Left cardiac atrium (tissue), 4 donors: ENCODE measurements around the gene SLIT1. TPM values are rescaled to one million over a fixed set of nuclear protein-coding genes. Genes with fewer than 3 reads are reported as not detected.
A peak's percentile ranks its signal among the peaks of the same experiment; 100 is the strongest.

Experiments
- ATAC-seq, 2 donors: fragments of 200-7000 bp; cut with Tn5 transposase; one replicate each; pipeline ENCODE4 v1.9.1; 2020; ENCODE audit warnings: mild to moderate bottlenecking in 2 of 2, moderate library complexity in 2 of 2
- DNase-seq: peaks from one replicate; pipeline ENCODE4 v3.0.0-alpha.2; 2020
- intact Hi-C, 2 donors: fragments of 100-400 bp; cut with DNase I; formaldehyde crosslinking; loops; one replicate each; pipeline versions ENCODE4 v1.14.1 to v1.15.1; 2022 to 2023
- total RNA-seq, 2 donors: library from RNA; stranded (reverse); fragmentation: NEBNext Ultra II Directional; extraction: Animal tissue kit (Norgen Biotek cat#: 25700); gene quantifications; one replicate each; pipeline ENCODE4 v1.2.1, GENCODE V29; 2021
- donor health status: DM: no; HTN: yes; CAD: no.
- donor health status: DM: no; HTN: yes; CAD: no; lungs with severe emphysema.
- donor health status: DM: yes; HTN: yes; CAD: no.
- donor health status: Dilated cardiomyopathy.

SLIT1 gene
- total RNA-seq, 2 donors from 2014 or later: 0.24 to 0.31 TPM

DNA sequence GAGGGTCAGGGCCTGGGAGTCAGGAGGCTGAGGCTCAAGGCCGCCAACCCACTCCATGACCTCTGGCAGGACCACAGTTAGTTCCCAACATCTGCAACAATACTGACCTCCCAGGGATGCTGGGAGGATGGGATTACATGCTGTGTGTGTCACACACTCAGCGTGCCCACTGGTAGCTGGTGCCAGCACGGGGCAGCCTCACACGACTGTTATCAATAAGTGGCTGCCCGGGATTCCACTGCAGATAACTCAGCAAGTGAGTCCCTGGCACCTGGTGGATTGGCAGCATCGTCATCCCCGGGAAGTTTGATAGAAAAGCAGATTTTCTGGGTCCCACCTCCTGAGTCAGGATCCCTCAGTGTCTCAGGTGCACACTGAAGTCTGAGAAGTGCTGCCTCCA is 110.3 kb downstream of the SLIT1 start:
- DNase-seq (no peak), ATAC-seq (no peak)
- intact Hi-C loops: no loop called here

DNA sequence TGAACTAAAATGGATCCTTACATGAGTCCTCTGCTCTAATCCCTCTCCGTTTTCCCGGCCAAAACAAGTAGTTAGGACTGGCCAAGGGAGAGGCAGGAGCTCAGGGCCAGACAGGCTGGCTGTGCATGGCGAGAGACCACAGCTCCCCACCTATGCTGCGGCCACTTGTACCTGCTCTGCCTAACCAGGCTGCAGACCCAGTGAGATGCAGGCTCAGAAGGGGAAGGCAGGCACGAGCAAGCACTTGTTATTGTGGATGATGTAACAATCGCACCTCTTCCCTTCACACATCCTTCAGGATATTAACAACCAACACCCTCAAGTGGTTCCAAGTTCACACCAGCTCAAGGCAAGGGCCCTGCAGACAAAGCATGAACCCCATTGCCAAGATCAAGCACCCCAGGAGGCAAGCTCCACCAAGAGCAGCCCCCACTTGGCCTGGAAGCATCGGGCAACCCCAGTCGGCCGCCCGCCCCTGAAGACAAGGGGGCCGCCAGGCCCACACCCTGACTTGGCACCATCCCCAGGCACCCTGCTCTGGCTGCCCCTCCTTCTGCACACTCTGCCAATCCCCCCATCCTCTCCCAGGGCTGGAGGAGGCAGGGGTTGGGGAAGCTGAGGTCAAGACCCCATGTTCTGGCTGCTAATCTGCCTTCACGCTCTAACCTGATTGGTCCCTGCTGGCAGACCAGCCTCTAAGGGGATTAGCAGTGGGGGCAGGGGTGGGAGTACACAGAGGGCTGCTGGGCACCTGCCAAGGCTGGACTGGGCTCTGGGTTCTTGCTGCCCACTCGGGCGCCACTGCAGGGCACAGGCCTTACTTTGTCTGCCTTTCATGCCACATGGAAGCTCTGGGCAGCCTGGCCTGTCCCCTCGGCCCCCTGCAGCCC is 111.3 kb downstream of the SLIT1 start:
- intact Hi-C loops: loop anchor here in 1 of 2 donors (5.0 kb wide), 2 partner anchors 43 to 133 kb away; no protein-coding TSS in a partner anchor
- ATAC-seq (no peak), DNase-seq (no peak)

DNA sequence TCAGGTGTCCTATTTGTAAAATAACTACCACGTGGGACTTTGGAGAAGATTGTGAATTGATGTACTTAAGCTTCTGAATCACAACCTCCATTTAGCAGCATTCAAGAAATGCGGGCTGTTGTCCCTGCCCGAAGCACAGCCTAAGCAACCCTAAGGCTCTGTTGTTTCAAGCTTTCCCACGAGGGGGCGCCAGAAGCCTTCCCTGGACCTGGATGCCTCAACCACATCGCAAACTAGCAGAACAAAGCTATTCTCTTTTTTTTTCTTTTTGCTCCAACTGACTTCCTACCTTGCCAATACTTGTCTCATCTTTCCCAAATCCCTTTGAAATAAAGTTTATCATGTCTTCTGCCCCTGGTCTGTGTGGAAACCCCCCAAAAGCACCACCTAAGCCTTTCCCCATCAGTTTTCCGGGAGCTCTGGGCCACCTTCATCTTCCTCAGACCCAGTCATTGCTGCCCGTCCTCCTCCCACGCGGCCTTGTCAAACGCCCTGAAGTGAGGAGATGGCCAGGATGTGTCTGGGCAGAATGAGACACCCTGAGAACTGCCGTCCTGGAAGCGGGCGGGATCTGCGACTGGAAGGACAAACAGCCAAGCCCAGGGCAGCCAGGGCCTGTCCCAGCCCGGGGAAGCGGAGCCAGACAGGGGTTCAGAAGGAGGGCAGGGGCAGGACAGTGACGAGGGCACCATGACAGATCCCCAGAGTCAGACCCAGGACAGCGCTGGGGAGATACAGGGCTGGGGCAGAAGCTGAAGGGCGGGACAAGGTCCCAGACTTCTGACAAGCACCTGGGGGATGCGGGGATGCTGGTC is 112.7 kb downstream of the SLIT1 start:
- intact Hi-C loops: loop anchor here (1.0 to 5.0 kb wide), 4 partner anchors 44 to 137 kb away; no protein-coding TSS in a partner anchor
- peak; percentile 83 for ATAC-seq

DNA sequence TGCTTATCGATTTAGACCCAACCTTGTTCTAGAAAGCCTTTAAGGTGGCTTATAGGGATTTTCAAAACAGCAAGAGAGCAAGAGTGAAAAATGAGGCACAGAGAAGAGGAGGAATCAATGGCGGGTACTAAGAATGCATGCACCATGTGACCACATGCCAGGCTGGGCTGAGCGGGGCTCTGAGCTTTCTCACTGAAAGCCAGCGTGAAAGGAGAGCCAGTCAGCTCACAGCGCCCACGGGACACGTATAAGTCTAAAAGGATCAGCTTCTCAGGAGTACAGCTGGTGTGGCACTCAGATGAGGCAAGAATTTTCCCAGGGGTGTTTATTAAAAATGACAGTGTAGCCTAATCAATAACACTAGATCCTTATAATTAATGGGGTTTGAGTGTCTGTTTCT is 114.3 kb downstream of the SLIT1 start:
- no peak for ATAC-seq
- DNase-seq: no peak
- intact Hi-C loops: loop anchor here in 1 of 2 donors (5.0 kb wide), 2 partner anchors 46 to 136 kb away; no protein-coding TSS in a partner anchor

More for the DNA sequence above, 112.7 kb downstream of the SLIT1 start:
- DNase-seq: peak; percentile 80

DNA sequence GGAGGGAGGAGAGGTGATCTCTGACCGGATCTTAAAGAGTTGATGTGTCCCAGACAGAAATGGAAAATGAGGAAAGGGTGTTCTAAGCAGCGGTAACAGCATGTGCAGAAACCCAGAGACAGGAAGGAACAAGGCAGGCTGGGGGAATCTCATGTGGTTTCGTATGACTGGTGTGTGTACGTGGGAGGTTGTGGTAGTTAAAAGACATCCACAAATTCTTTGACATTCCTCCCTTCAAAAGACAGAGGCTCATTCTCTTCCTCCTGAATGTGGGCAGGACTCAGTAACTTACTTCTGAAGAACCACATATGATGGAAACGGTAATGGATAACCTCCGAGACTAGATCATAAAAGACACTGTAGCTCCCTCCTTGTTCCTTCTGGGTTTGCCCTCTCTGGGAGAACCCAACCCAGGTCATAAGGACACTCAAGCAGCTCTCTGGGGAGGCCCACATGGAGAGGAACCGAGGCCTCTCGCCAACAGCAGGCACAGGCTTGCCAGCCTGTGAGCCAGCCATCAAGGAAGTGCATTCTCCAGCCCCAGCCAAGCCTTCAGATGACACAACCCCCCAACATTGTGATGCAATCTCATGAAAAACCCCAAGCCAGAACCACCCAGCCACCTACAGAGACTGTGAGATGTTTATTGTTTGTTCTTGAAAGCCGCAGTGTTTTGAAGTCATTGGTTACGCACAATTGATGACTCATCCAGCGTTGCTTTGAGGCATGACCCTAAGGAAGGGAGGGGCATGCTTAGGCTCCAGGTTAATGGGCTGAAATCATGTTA is 116.0 kb downstream of the SLIT1 start:
- ATAC-seq: no peak
- intact Hi-C loops: loop anchor here in 1 of 2 donors (5.0 kb wide), 2 partner anchors 48 to 138 kb away; no protein-coding TSS in a partner anchor
- no peak for DNase-seq

- DNase-seq: no peak
- intact Hi-C loops: no loop called here
- no peak for ATAC-seq
These were observed 116.7 kb downstream of the SLIT1 start for GRCh38 chr10:97069026-97069425.

DNA sequence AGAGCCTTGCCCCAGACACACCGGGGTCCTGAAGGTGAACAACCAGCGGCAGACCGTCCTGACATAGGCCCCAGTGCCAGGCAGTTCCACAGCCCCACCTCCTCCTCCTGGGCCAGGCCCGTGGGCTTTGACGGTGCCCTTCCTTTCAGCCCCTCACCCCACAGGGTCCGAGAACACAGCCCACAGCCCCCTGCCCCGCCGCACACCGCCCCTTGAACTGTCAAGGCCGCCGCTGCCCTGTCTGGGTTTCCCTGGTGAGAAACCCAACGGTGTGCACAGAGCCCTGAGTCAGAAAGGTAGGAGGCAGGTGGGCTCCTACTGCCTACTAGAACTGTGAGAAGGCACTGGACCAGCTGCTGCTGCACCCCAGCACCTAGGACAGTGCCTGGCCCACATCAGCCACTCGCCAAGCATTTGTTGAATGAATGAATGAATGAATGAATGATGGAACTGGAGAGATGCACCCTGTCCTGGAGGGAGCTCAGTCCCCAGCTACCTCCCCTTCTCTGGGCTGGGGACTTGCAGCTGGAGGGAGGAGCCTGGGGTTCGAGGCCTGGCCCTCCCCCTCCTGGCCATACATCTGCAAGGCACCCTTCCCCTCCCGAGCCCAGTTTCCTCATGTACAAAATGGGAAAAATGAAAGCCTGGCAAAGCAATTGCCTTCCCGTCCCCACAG is 117.9 kb downstream of the SLIT1 start:
- ATAC-seq (no peak), DNase-seq (no peak)
- intact Hi-C loops: no loop called here

GRCh38 chr10:97066877-97067555 is 118.7 kb downstream of the SLIT1 start:
- intact Hi-C loops: no loop called here
- DNase-seq (no peak), ATAC-seq (no peak)

- intact Hi-C loops: no loop called here
- ATAC-seq (no peak), DNase-seq (no peak)
These were observed 119.8 kb downstream of the SLIT1 start for GRCh38 chr10:97065686-97066660.

DNA sequence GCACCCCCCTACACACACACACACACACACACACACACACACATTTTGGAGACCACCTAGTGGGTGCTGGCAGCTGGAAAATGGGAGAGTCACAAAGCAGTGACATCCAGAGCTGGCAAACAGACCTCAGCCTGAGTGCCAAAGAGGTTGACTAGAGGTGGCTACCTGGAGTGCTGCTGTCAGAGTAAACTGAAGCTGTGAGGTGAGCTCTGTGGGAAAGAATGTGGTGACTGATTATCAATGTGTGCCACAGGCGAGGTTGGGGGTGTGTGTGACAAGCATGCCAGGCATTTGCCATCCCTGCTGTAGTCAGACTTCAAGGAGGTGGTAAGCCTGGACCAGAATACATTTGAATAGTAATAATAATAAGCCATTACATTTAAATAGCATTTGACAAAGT is 120.6 kb downstream of the SLIT1 start:
- DNase-seq (no peak), ATAC-seq (no peak)
- intact Hi-C loops: no loop called here

DNA sequence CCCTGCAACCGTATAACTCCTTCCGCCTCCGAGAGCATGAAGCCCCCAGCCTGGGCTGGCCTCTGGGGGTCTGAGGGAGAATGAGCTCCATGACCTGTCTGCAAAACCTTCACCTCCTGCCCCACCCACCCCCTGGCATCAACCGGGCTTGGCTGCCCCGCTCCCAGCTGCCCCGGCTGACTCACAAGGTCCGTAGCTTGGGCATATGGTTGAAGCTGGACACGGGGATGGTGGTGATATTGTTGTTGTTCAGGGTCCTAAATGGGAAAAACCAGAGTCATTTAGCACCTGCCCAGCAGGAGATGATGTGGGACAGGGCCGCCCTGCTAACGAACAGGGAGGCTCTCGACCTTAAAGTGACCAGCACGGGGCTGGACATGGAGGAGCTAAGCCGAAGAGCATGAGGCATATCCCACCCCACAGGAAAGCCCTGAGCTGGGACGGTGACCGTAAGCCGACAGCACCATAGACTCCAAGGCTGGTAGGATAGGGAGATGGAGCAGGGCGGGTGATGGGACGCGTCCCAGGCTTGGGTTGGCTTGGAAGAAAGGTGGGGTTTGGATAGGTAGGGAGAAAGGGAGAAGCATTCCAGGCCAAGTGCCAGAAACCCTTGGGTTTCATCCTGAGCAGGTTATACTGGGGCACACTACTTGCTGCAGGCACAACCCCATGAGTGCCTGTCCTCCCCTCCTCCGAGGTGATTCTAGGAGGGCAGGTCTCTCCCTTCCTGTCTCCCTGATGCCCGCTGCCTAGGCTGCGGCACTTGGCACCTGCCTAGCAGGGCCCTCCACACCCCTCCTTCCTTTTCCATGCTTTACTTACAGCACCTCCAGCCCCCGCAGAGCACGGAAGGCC is 121.5 kb downstream of the SLIT1 start:
- intact Hi-C loops: no loop called here
- no peak for ATAC-seq
- no peak for DNase-seq

- ATAC-seq: no peak
- intact Hi-C loops: no loop called here
- DNase-seq: no peak
These were observed 122.3 kb downstream of the SLIT1 start for GRCh38 chr10:97063271-97063982.

DNA sequence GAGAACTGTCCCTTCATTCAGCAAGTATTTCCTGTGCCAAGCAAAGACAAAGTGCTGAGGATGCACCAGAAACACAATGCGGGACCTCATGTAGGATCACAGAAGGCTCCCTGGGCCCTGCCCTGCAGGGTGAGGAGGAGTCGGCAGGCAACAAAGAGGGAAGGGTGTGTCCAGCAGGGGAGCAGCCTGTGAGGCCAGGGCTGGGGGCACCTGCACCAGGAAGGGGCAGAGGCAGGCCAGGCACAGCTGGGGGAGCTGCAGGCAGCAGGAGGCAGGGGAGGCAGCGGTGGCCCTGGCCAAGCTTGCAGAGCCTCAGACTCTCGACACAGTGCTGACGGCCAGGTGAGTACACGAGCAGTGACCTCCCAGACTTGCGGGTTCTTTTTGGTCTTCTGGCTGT is 123.3 kb downstream of the SLIT1 start:
- DNase-seq (no peak), ATAC-seq (no peak)
- intact Hi-C loops: no loop called here

DNA sequence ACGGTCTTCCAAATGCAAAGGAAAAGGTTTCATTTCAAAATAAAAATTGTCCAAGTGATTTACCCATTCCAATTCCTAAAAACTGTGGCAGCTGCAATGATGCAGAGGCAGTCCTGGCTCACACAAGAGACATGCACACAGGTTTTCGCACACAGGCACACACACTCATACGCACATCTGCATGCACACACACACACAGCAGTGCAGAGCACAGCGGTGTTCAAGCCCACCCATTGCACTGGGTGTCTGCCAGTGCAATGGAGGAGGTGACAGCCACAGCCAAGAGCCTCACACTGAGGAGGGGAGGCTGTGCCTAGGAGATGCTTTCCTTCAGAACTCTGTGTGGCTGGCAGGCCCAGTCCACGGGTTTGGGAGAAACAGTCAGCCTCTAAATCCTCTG is 123.7 kb downstream of the SLIT1 start:
- intact Hi-C loops: no loop called here
- ATAC-seq: no peak
- DNase-seq: no peak

- intact Hi-C loops: no loop called here
- ATAC-seq (no peak), DNase-seq (no peak)
These were observed 124.3 kb downstream of the SLIT1 start for GRCh38 chr10:97061423-97061822.
